IPS-NIHi7 (cell line): ENCODE measurements around the gene ABCC9.

Source experiments
- DNase-seq: peaks from one replicate; pipeline ENCODE4 v3.0.0; 2012; ENCODE audit warnings: mixed read lengths; ENCODE audit errors: extremely low spot score

ABCC9 gene

DNA sequence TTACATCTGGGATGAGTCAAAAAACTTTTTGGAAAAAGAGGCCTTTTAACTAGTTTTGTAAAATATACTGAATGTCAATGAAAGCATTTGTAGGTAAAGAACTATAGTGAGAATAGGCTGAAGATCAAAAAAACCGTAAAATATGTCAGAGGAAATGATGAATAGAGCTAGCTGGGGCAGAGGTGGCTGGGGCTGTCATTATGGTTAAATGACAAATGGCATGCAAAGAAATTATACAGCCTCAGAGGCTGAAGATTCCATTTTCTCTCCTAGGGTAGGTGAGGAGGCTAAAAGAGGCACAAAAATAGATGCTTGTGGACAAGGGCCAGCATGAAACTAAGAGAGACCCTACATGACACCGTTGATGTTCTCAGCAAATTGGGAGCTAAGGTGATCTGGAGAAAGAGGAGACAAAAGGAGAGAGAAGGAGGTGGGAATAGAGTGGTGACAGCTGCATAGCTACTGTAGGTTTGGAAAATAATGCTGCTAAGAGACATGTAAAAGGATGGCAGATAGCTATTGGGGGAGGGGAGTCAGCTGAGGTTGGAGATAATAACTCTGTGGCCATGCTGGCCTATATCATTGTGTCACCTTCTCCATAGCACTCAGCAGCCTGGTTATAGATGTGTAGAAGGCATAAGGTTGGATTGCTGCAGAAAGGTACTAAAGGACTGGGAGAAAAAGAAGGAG lies 63.8 kb downstream of the ABCC9 start:
- DNase-seq = no peak

DNA sequence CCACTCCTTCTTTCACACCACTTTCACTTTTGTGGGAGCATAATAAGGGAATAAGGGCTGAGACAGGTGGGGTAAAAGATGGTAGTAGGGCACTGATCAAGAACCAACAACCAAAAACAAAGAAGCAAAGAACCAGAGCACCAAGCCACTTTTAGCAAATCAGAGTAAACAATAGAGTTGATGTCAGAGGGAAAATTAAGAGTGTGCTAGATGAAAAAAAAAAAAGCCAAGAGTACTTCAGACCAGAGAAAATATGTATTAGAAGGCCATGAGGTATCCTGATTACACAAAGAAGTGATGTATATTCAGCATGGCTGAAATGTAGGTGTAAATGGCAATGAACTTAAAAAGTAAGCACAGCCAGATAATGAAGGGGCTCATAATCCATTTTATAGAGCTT lies 75.4 kb downstream of the ABCC9 start:
- DNase-seq = no peak

DNA sequence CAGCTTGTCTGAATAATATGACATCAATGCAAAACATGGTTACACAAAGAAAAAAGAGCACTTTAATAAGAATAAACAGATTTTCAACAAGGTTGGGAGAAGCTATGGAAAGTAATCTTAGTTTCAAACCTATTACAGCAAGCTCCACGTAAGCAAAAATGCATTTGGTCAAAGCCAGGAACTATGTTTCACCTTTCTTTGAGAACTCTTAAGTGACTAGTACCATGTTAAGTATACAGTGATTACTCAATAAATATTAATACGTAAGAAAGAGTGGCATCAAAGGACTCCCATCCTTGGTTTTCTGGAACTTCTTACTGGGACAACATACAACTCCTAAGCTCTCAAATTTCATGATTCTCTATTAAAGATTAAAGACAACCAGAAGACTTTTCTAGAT lies 80.7 kb downstream of the ABCC9 start:
- no peak for DNase-seq

DNA sequence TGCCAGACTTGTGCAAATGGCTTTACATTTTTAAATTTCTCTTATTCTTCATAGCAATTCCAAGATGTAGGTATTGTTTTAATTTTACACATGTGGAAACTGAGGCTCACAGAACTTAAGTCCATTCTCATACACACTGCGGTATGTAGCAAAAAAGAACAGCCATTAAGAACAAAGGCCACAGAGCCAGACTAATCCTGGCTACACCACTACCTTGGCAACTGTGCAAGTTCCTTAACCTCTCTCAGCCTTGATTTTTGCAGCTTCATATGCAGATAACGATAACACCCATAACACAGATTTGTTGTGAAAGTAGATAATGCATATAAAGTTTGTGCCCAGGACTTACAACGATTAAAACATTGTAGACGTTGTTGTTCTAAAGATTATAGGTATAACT lies 81.1 kb downstream of the ABCC9 start:
- no peak for DNase-seq

DNA sequence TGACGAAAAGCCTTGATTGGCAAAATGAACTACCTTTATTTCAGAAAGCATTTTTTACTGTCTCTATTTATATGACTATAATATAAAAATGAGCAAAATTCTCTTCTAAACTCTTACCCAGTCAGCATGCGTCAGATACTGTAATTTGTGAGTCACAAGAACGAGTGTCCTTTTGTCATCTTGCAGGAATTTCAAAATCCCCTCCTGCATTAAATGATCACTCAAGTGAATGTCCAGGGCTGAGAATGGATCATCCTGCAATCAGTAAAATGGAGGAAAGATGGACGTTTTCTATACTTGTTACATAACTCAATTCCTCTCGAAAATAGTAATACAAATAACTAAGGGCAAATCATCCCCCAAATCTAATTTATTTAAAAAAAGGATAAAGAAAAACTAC lies 89.0 kb downstream of the ABCC9 start:
- DNase-seq = no peak

DNA sequence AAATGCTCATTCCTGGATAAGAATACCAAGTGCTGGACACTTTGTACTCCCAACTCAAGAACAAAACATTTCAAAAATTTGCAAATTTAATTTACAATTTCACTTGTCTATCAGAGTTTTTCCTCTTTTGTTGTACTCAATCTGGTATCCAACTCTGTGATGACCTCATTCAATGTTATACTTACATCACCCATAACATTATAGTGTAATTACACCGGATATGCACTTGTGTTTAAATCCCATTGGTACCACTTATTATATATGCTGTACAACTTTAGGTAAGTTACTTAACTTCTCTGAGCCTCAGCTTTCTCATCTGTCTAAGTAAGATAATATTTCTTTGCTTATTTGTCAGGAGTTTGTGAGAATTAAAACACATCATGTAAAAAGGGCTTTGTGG lies 90.1 kb downstream of the ABCC9 start:
- no peak for DNase-seq

DNA sequence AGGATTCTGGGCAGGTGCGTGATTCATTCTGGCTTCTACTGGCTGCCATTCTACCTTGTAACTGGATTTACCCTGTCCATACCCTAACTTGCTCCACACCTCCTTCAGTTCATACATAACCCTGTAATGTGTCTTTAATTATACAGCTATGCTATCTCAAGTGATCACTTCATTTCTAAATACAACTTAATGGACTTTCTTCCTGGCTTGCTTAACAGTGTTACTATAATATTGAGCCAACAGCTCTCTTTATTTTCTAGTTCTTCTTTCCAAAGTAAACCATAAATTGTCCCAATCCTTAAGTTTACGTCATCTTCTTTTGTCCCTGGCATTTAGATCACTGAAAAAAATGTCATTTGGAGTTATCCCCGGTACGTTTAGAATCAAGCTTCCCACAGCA lies 90.8 kb downstream of the ABCC9 start:
- DNase-seq = no peak

DNA sequence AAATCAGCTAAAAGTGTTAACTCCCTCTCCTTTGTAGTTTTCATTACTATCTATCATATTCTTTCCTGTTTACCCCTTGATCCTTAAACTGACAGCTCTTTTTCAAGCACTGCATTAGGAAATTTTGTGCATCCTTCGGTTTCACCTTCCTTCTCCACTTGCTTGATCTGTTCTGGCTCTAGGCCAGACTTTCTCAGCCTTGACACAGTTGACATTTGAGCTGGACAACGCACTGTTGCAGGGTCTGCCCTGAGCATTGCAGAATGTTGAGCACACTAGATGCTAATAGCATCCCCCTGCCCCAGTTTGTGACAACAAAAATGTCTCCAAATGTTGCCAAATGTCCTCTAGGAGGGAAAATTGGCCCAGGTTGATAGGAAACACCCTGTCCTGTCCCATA lies 91.3 kb downstream of the ABCC9 start:
- no peak for DNase-seq

DNA sequence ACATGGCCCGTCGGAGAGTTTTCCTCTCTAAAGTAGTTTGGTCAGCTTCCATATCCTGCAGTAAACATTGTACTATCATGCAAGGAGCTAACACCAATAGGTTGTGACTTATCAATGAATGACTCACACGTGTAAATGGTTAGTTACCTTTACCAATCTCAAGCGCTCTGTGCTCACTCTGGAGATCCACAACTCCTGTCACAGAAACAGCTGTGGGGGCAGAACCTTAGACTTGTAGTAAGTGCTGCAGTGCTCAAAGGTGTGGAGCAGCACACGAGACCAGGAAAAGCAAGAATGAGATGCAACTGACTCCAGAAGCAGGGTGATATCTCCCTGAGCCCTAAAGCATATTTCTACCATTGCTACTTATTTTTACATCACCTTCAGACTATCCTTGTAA lies 93.0 kb downstream of the ABCC9 start:
- no peak for DNase-seq

DNA sequence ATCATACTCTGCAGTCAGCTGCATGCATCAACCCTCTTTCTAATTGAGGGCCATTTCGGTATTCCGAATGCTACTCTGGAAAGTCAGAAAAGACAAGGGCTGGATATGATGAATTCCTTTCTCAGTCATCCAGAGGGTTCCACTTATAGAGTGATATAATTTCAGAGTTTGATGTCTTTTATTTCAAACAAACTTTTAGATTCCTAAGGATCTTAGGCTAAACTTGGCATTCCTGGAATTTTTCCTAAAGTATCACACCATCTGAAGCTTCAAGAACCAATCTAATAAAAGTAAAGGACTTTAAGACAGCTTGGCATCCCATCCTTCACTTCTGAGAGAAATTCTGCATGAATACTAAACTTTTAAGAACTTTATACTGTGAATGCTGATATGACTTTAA lies 97.4 kb downstream of the ABCC9 start:
- no peak for DNase-seq

DNA sequence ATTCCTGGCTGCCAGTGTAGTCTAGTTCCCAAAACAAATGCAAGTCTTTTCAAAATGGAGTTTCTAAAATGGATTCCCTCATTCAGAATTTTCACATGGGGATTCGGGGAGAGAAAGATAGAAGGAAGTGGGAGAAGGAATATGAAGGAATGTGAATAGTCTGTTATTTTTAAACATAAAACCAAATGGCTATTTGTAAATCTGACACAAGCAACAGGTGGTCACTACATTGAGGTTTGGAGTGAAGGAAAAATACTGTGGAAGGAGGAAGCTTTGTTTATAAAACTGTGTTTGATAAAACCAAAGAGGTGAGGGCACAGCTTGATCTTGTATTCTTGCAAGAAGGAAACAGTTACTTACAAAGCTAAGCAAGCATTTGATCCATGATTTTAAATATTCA lies 101.5 kb downstream of the ABCC9 start:
- DNase-seq = no peak

DNA sequence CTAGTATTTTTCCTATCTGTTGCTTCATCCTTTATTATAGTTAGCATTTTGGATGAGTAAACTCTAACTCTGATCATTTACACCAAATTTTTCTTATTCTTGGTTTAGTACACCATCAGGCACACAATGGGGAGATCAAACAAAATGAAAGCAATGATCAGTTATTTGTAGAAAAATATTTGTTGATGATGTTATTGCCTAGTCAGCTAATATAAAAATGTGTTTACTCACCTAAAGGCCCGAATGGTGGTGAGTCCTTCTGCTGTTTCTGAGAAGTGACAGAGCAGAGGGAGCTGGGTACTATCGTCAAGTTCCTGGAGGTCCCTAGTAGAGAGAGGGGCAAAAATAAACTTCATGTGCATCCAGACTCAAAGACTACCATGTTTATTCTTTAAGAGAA lies 103.4 kb downstream of the ABCC9 start:
- DNase-seq = no peak

DNA sequence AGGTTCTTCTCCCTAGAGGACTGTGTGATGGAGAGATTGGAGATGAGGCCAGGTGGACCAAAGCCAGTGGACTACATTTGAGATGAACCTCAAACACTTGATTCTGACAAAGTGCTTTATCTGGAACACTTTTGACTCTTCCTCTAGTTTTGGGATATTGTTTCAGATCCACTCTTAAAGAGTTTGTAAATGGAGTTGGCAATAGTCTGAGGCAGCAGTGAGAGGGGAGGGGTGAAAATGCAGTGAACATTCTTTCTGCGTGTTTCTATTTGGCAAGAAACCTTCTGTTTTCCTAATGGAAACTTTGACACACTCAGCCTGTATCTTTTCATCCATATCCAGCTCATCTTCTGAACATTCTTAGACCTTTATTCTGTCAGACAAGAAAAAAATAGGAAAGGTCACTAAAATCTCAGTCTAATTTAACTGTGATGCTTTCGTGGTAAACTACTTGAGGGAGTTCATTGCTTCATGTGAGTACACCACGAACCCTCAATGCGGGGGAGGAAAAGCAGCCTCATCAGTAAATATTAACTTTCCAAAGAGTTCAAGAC lies 109.4 kb downstream of the ABCC9 start:
- DNase-seq = no peak

DNA sequence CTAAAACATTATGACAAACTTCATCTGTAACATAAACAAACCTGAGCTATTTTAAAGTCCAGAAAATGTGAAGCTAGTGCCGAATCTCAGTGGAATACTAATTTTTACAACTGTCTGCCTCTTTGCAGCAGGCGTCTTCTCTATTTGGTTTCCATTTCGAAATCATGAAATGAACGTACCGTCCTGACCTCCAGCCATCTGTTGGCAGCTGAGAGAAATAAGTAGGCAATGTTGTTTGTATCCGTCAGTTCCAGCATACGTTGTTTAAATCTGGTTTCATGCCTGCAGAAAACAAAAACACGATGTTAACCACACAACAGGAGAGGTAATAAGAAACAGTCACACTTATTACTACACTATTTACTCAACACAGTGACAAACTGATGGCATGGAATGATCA lies 112.4 kb downstream of the ABCC9 start:
- DNase-seq = no peak

DNA sequence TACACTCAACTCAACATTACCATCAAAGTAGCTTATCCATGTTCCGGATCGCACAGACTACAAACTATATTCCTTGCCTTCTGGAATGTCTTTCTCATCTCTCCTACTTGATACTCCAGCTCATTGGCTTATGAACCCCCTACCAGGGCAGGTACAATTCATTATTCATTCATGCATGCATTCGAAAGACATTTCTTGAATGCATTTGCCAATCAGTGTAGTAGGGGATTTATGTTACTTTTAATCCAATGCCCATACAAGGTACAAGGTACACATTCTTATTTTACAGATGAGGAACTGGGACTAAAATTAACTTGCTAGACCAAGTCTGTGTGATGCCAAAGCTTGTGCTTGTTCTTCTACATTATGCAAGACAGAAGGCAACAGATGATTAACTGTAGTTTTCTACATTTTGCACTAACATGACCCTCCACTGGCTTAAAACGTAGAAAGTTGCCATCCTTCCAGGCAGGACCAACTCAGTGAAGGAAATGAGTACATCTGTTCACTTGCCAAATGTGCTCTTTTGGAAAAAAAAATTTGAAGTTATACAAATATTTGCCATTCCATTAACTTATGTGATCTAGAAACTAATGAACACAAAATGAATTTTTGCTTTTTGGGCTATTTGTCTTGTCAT lies 113.0 kb downstream of the ABCC9 start:
- no peak for DNase-seq

DNA sequence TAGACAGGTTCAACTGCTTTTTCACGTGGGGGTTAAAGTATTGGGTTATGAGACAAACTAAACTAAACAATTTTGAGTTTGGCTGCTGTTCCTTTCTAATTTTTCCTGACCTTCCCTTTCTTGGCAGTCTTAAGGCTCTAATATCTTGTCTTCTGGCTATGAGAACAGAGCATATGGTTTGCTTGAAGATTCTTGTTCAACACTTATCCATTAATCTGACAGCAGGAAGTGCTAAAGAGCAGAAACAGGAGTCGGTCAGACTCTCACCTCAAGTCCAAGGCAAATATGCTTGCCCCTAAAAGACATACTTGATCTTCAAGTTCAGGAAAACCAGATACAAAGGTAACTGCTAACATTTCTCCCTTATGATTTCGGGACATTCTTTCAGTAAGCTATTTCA lies 114.1 kb downstream of the ABCC9 start:
- DNase-seq = no peak

DNA sequence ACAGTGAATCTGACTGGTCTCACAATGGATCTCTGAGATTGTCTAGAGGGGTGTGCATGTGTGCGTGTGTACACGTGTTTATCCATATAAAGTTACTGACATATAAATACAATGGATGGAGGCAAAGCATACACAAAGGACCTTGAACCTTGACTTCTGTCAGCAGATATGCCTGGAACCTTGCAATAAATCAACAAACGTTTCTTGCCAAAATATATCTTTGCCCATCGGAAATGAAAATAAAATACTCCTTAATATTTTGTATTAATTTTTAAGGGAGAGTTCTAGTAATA lies 114.7 kb downstream of the ABCC9 start:
- no peak for DNase-seq

DNA sequence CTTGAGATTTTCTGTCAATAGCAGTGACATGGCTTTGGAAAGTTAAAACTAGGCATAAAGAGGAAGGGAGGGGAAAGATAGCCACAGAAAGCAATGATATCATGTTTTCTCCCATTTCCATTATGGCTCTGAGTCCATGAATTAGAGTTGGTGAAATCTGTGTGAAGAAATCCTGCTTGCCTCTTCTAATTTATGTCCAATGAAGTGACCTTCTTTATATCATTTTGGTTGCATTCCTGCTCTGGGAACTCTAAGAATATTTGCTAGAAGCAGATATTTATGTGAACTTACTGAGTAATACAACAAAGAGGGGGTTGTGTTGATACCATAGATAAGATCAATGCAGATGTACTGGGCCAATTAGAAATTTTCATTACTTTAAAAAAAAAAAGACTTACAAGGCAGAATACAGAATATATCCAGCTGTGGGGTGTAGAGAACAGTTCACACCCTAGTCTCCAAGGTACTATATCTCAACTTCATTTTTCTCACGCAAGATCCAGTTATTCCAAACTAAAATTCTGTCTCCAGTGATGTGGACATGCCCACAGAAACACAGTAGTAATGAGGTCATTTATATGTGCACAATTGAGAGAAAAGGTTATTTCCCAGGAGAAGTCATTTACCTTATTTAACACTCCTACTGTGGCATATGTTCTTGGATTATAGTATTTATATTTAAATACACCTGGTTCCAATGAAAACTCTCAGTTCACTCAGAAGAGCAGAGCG lies 115.2 kb downstream of the ABCC9 start:
- no peak for DNase-seq

DNA sequence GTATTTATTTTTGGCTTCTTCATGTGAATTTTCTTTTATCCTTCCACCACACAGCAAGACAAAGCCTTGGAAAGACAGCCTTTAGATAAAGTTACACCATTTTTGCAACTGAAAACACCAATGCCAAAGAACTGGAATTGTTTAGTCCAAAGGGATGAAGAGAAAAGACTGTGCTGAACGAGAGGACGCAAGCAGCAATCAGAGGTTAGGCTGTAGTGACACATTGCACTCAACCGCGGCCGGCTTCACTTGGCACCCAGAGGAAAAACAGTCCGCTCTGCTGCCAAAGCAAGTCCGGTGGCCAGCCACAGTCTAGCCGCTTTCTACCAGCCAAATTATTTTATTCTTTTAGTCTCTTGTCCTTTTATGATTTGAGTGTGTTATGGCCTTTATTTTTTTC lies 117.6 kb downstream of the ABCC9 start:
- no peak for DNase-seq

DNA sequence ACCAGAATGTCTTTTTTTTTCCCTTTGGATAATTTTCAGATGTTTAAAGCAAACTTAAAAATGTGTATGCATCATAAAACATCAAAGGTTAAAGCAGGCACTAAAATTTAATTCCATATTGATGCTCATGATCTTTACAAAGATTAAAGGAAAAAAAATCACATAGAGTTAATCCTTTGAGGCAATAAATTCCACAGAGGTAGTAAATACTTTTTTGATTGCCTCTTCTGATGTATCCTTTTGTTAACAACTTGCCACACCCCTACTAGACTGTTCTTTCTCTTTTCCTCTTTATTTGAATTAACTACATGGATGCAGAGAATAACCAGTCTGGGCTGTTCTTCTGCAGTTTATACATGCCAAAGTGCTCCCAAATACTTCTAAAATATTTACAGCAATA lies 121.5 kb downstream of the ABCC9 start:
- DNase-seq = no peak

DNA sequence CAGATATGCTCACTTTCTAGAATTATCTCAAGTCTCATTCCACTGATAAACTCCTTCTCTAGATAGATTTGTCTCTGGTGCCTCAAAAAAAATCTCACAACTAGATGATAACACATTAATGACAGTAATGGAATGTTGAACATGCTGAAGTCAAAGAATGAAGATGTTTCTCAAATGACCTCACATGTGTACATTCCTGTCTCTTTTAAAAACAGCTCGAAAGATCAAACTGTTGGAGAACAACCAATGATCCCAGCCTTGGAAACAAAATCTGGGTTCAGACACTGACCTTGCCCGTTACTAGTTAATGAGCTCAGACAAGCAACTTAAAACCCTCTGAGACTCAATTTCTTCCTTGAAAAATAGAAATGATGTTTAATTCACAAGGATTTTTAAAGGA lies 122.0 kb downstream of the ABCC9 start:
- DNase-seq = no peak

DNA sequence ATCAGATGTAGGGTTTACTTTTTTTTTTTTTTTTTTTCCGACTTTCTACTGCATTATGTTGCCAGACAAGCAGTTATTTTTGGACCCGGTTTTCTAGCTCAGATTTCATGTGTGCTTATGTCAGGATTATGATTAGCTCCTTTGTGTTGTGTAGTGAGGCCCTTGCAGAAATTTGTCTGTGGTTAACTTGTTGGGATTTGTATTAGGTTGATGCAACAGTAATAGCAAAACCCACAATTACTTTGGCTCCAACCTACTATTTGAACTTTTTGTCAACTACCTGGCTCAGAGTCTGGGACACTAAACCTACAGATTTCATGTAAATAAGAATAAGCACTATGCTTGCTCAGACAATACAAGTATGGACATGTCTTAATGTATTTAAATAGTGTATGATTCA lies 122.6 kb downstream of the ABCC9 start:
- no peak for DNase-seq
